HG03442 (cell line): ENCODE results near the gene RYR3.

ENCODE experiments used
- ATAC-seq: cut with Tn5 transposase; IDR thresholded peaks from one replicate; pipeline ENCODE4 v1.9.1; 2021; ENCODE audit warnings: mild to moderate bottlenecking, moderate library complexity; ENCODE audit not compliant: unreplicated experiment

Gene RYR3

GRCh38 chr15:33858836-33859235 is 548.1 kb downstream of the RYR3 start:
- ATAC-seq: no peak

GRCh38 chr15:33859992-33860545 is 549.3 kb downstream of the RYR3 start:
- ATAC-seq: no peak

- ATAC-seq: no peak
Measured at GRCh38 chr15:33860754-33861153, 550.0 kb downstream of the RYR3 start.

- ATAC-seq: no peak
Measured at GRCh38 chr15:33864360-33865075, 553.8 kb downstream of the RYR3 start.

- no peak for ATAC-seq
Measured at GRCh38 chr15:33865416-33865815, 554.6 kb downstream of the RYR3 start.

- ATAC-seq: no peak
Measured at GRCh38 chr15:33866101-33866737, 555.5 kb downstream of the RYR3 start.

- ATAC-seq: no peak
Measured at GRCh38 chr15:33871980-33872379, 561.2 kb downstream of the RYR3 start.

- no peak for ATAC-seq
Measured at GRCh38 chr15:33872416-33873106, 561.8 kb downstream of the RYR3 start.

- ATAC-seq: no peak
Measured at GRCh38 chr15:33874156-33874555, 563.4 kb downstream of the RYR3 start.

- no peak for ATAC-seq
Measured at GRCh38 chr15:33882921-33883320, 572.2 kb downstream of the RYR3 start.

GRCh38 chr15:33888176-33888575 is 577.4 kb downstream of the RYR3 start:
- ATAC-seq: no peak

- peak; percentile 67 for ATAC-seq
Measured at GRCh38 chr15:33894193-33894592, 583.4 kb downstream of the RYR3 start.

- no peak for ATAC-seq
Measured at GRCh38 chr15:33902043-33902442, 591.3 kb downstream of the RYR3 start.

GRCh38 chr15:33903661-33904060 is 592.9 kb downstream of the RYR3 start:
- no peak for ATAC-seq

GRCh38 chr15:33907326-33907725 is 596.6 kb downstream of the RYR3 start:
- ATAC-seq: no peak

GRCh38 chr15:33908406-33908805 is 597.6 kb downstream of the RYR3 start:
- ATAC-seq: no peak

- ATAC-seq: no peak
Measured at GRCh38 chr15:33910741-33911140, 600.0 kb downstream of the RYR3 start.

GRCh38 chr15:33912326-33912725 is 601.6 kb downstream of the RYR3 start:
- ATAC-seq: no peak

- no peak for ATAC-seq
Measured at GRCh38 chr15:33913459-33913858, 602.7 kb downstream of the RYR3 start.
